Measurements from ENCODE around the gene TMPRSS11D.

The TMPRSS11D gene

DNA sequence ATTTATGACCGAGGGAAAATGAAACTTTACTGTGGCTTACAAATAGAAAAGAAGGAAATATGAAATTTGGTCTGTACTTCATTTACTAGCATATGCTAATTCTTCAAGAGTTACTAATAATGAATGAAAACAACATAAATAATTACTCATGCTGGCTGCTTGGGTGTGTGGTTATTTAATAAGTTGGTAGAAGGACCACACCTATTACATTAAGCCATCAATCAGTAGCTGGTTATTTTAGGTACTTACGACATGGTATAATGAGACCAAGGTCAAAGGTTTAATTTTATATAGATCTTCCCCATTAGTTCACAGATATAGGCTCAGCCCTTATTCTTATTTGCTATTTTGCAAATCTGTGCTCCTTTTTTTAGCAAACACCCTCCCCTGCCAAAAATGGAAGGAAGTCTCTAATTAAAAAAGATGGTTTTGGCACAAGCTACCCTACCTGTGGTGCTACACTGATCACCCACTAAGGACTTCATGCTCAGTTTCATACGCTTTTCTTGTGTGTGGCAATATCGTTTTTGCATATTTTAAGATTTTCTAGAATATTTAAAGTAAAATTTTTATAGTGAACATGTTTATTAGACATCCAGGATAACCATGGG is 14.1 kb downstream of the TMPRSS11D start:
- TF ChIP-seq SIN3A (IDR thresholded peaks at IDR 0.05; ENCODE audit: borderline replicate concordance, insufficient read depth, low read length) (no peak), POLR2AphosphoS5 (IDR thresholded peaks at IDR 0.05; ENCODE audit: low read depth, low read length) (no peak), FOXP2 (optimal IDR thresholded peaks at IDR 0.05; ENCODE audit: borderline replicate concordance, extremely low read depth, extremely low read length, insufficient read depth) (no peak), TAF1 (IDR thresholded peaks at IDR 0.05; ENCODE audit: borderline replicate concordance, insufficient read depth, low read length) (no peak)
- TF ChIP-seq, protein P1, sequence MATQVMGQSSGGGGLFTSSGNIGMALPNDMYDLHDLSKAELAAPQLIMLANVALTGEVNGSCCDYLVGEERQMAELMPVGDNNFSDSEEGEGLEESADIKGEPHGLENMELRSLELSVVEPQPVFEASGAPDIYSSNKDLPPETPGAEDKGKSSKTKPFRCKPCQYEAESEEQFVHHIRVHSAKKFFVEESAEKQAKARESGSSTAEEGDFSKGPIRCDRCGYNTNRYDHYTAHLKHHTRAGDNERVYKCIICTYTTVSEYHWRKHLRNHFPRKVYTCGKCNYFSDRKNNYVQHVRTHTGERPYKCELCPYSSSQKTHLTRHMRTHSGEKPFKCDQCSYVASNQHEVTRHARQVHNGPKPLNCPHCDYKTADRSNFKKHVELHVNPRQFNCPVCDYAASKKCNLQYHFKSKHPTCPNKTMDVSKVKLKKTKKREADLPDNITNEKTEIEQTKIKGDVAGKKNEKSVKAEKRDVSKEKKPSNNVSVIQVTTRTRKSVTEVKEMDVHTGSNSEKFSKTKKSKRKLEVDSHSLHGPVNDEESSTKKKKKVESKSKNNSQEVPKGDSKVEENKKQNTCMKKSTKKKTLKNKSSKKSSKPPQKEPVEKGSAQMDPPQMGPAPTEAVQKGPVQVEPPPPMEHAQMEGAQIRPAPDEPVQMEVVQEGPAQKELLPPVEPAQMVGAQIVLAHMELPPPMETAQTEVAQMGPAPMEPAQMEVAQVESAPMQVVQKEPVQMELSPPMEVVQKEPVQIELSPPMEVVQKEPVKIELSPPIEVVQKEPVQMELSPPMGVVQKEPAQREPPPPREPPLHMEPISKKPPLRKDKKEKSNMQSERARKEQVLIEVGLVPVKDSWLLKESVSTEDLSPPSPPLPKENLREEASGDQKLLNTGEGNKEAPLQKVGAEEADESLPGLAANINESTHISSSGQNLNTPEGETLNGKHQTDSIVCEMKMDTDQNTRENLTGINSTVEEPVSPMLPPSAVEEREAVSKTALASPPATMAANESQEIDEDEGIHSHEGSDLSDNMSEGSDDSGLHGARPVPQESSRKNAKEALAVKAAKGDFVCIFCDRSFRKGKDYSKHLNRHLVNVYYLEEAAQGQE (IDR thresholded peaks at IDR 0.05; ENCODE audit: insufficient read depth in 1 of 2, low read depth in 2 of 2, low read length in 2 of 2), result no peak

DNA sequence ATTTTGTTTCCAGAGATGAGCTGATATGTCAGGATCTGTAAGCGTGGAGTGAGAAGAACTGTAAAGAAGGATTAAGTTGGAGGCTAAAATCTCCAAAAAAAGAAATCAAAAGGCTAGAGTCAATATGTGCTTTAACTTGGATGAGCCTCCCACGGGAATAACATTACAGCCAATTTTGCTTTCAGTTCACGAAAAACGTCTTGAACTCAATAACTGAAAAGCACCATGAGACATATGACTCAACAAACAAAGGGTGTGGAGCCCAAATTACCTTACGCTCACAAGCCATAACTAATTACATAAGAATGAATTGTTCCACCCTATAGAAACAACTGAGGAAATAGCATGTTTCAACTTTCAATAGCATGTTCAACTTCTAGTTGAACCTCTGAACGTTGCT is 22.3 kb downstream of the TMPRSS11D start:
- TF ChIP-seq, protein P1 (IDR thresholded peaks at IDR 0.05; ENCODE audit: insufficient read depth in 1 of 2, low read depth in 2 of 2, low read length in 2 of 2), result no peak
- no peak for TF ChIP-seq TAF1 (IDR thresholded peaks at IDR 0.05; ENCODE audit: borderline replicate concordance, insufficient read depth, low read length)
- no peak for TF ChIP-seq SIN3A (IDR thresholded peaks at IDR 0.05; ENCODE audit: borderline replicate concordance, insufficient read depth, low read length)
- TF ChIP-seq FOXP2 (optimal IDR thresholded peaks at IDR 0.05; ENCODE audit: borderline replicate concordance, extremely low read depth, extremely low read length, insufficient read depth), result no peak
- TF ChIP-seq POLR2AphosphoS5 (IDR thresholded peaks at IDR 0.05; ENCODE audit: low read depth, low read length), result no peak

DNA sequence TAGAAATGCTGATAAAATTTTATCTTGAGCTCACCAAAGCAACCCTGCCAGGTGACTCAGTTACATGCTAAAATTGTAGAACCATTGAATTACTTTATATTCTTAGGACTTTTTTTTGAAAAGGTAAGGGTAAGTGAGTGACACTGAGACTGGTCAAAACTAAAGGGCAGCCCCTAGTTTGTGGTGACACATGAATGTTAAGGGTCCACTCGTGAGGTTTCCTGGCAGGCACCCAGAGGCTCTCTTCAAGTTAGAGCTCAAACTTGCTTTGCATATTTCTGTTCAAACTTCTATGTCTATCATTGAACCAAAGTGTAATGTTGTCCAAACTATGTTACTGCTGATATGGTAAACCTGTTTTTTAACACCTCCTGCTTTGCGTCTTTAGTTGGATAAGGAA is 30.5 kb downstream of the TMPRSS11D start:
- TF ChIP-seq FOXP2 (optimal IDR thresholded peaks at IDR 0.05; ENCODE audit: borderline replicate concordance, extremely low read depth, extremely low read length, insufficient read depth), result no peak
- TF ChIP-seq SIN3A (IDR thresholded peaks at IDR 0.05; ENCODE audit: borderline replicate concordance, insufficient read depth, low read length), result no peak
- TF ChIP-seq, protein P1 (IDR thresholded peaks at IDR 0.05; ENCODE audit: insufficient read depth in 1 of 2, low read depth in 2 of 2, low read length in 2 of 2), result no peak
- no peak for TF ChIP-seq POLR2AphosphoS5 (IDR thresholded peaks at IDR 0.05; ENCODE audit: low read depth, low read length)
- no peak for TF ChIP-seq TAF1 (IDR thresholded peaks at IDR 0.05; ENCODE audit: borderline replicate concordance, insufficient read depth, low read length)

DNA sequence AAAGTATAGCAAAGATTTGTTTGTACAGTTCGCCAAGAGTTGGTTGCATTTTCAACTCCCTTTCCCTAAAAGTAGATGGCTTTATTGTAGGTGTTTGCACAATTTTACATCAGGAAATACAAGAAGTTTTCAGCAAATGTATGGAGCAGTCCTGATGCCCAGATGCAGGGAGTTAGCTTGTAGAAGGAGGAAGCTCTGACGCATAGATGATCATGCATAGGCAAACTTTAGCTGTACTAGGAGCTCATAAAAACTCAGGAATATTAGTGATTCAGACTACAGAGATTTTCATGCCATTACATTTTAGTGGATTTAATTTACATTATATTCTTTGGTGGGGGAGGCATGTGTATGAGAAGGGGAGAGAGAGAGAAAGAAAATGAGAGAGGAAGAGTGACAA is 62.9 kb downstream of the TMPRSS11D start:
- TF ChIP-seq FOXP2 (optimal IDR thresholded peaks at IDR 0.05; ENCODE audit: borderline replicate concordance, extremely low read depth, extremely low read length, insufficient read depth) (no peak), POLR2AphosphoS5 (IDR thresholded peaks at IDR 0.05; ENCODE audit: low read depth, low read length) (no peak), TAF1 (IDR thresholded peaks at IDR 0.05; ENCODE audit: borderline replicate concordance, insufficient read depth, low read length) (no peak), SIN3A (IDR thresholded peaks at IDR 0.05; ENCODE audit: borderline replicate concordance, insufficient read depth, low read length) (no peak)
- TF ChIP-seq, protein P1 (IDR thresholded peaks at IDR 0.05; ENCODE audit: insufficient read depth in 1 of 2, low read depth in 2 of 2, low read length in 2 of 2), result no peak

Data from PFSK-1 (cell line).